Suprapubic skin (tissue), 4 donors: ENCODE measurements around the gene MFSD6. TPM values are rescaled to one million over a fixed set of nuclear protein-coding genes. Genes with fewer than 3 reads are reported as not detected.
A peak's percentile ranks its signal among the peaks of the same experiment; 100 is the strongest.

Experiments
- DNase-seq, 2 donors: peaks; one replicate each; pipeline ENCODE4 v3.0.0-alpha.2; 2019; ENCODE audit warnings: low spot score in 2 of 2
- H3K27ac ChIP-seq: fragments of 200-600 bp; sonication (generic); one replicate; pipeline ENCODE4 v1.5.1; 2019
- H3K27me3 ChIP-seq: fragments of 200-600 bp; sonication (generic); one replicate; pipeline ENCODE4 v1.5.1; 2019
- H3K36me3 ChIP-seq: fragments of 200-600 bp; sonication (generic); one replicate; pipeline ENCODE4 v1.5.1; 2019
- H3K4me1 ChIP-seq: fragments of 200-600 bp; sonication (generic); one replicate; pipeline ENCODE4 v1.5.1; 2019
- H3K4me3 ChIP-seq: fragments of 200-600 bp; sonication (generic); one replicate; pipeline ENCODE4 v1.5.1; 2019; ENCODE audit warnings: mild to moderate bottlenecking
- H3K9me3 ChIP-seq: fragments of 200-600 bp; sonication (generic); one replicate; pipeline ENCODE4 v1.5.1; 2019
- EP300 ChIP-seq: sonication (generic); formaldehyde crosslinking; IDR thresholded peaks from one replicate; pipeline ENCODE4 v1.6.1; 2017; ENCODE audit warnings: antibody characterized with exemption
- POLR2A ChIP-seq, 2 donors: fragments of 450-650 bp; IDR thresholded peaks; one replicate each; pipeline ENCODE4 v1.6.1; 2017; ENCODE audit warnings: antibody characterized with exemption in 2 of 2, mild to moderate bottlenecking in 2 of 2, moderate library complexity in 2 of 2
- POLR2AphosphoS5 ChIP-seq, 3 donors: sonication (generic); formaldehyde crosslinking; IDR thresholded peaks; one replicate each; pipeline ENCODE4 v1.6.1; 2017; ENCODE audit warnings: antibody characterized with exemption in 3 of 3
- WGBS: methylation state at CpG from one replicate; pipeline ENCODE4 v1.1.5; 2018; 5-methylcytosine and 5-hydroxymethylcytosine counted together
- total RNA-seq, 4 donors: library from RNA; depleted of rRNA; stranded (reverse); fragments of >200 nt; gene quantifications; one replicate each; pipeline ENCODE4 v1.1.0, GENCODE V29; 2016
- TF ChIP-seq, protein P1 (sequence below), 2 donors: fragments of 200-600 bp in 1 of 2; fragments of 450-650 bp in 1 of 2; sonication (generic) in 1 of 2; IDR thresholded peaks; one replicate each; pipeline ENCODE4 v1.5.1; 2016 to 2019; ENCODE audit warnings: antibody characterized with exemption in 2 of 2, mild to moderate bottlenecking in 1 of 2, moderate library complexity in 1 of 2

MFSD6 gene
- total RNA-seq, 4 donors from 2014 or later = 182 to 295 (median 199) TPM

DNA sequence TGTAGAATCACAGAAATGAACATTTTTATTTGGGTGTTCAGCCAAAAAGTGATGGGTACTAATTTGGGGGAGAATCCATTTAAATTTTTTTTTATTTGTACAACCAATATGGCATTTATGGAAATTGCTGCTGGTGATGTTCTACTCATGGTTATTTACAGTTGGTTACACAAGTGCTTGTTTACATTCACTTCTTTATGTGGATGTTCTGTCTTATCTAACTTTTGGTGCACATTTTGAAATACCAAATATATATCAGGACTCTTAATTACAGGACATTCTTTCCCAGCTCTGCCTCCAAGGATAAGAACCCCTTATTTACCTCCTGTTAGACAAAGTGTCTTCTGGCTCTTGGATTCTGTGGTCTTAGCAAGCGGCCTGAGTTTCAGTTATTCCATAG, 91.1 kb downstream of the MFSD6 start:
- no peaks in the 10 kb centered on the region for H3K27me3 ChIP-seq
- H3K4me1 ChIP-seq = no peaks in the 10 kb centered on the region
- H3K4me3 ChIP-seq = no peak overlapping the region
- TF ChIP-seq POLR2AphosphoS5 (IDR thresholded peaks at IDR 0.05) (no peak), EP300 (no peak)
- no peaks in the 10 kb centered on the region for H3K9me3 ChIP-seq
- peaks cover 49% of the 10 kb centered on the region for H3K36me3 ChIP-seq
- WGBS = 96% methylated on average over 1 of the region's 1 CpG
- DNase-seq = no peak
- H3K27ac ChIP-seq = no peak overlapping the region

DNA sequence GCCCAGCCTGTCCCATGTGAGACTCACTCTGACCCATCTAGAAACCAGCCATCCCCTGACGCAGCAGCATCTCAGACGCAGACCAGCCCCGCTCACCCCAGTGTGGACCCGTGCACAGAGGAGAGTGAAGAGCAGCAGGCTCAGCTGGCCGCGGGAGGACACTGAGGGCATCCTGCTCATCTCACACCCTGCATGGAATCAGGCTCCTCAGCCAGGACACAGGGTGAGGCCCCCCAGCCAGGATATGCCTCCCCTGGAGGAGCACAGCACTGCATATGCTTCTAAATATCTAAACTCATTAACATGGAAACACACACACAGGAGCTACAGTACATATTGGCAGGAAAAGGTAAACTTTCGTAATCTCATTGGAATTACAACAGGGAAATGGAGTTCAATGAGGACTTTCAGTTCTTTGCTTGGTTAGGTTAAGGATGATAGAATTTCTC, 91.9 kb downstream of the MFSD6 start:
- no peaks in the 10 kb centered on the region for H3K9me3 ChIP-seq
- WGBS = 86% methylated on average over 6 of the region's 7 CpGs
- TF ChIP-seq POLR2AphosphoS5 (IDR thresholded peaks at IDR 0.05) (no peak), EP300 (no peak), POLR2A (IDR thresholded peaks at IDR 0.05) (no peak)
- TF ChIP-seq, protein P1, sequence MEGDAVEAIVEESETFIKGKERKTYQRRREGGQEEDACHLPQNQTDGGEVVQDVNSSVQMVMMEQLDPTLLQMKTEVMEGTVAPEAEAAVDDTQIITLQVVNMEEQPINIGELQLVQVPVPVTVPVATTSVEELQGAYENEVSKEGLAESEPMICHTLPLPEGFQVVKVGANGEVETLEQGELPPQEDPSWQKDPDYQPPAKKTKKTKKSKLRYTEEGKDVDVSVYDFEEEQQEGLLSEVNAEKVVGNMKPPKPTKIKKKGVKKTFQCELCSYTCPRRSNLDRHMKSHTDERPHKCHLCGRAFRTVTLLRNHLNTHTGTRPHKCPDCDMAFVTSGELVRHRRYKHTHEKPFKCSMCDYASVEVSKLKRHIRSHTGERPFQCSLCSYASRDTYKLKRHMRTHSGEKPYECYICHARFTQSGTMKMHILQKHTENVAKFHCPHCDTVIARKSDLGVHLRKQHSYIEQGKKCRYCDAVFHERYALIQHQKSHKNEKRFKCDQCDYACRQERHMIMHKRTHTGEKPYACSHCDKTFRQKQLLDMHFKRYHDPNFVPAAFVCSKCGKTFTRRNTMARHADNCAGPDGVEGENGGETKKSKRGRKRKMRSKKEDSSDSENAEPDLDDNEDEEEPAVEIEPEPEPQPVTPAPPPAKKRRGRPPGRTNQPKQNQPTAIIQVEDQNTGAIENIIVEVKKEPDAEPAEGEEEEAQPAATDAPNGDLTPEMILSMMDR (IDR thresholded peaks at IDR 0.05) = no peak
- no peaks in the 10 kb centered on the region for H3K4me1 ChIP-seq
- H3K27me3 ChIP-seq = no peaks in the 10 kb centered on the region
- no peak overlapping the region for H3K4me3 ChIP-seq
- H3K27ac ChIP-seq = no peak overlapping the region
- peaks cover 57% of the 10 kb centered on the region for H3K36me3 ChIP-seq
- DNase-seq = peak in 1 of 2 donors; percentile 57

DNA sequence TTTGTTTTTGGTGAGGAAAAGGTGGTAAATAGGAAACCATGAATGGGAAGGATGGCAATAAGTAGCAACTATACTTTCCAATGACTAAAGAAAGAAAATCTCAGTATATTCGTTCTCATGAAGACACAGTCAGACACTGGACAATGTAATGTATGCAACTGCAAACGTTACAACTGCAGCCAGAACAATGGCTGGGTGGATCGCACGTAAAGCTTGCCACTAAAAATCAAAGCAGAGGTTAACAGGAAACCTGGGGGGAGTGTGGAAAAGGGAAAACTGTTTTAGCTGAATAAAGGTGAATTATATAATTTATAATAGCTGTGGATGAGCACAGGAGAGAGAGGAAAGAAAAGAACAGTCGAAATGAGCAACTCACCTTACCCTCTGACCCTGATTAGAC, 93.1 kb downstream of the MFSD6 start:
- no peaks in the 10 kb centered on the region for H3K9me3 ChIP-seq
- 77% methylated on average over 5 of the region's 5 CpGs for WGBS
- no peaks in the 10 kb centered on the region for H3K4me1 ChIP-seq
- peaks cover 64% of the 10 kb centered on the region for H3K36me3 ChIP-seq
- H3K27me3 ChIP-seq = no peaks in the 10 kb centered on the region
- no peak overlapping the region for H3K4me3 ChIP-seq
- no peak overlapping the region for H3K27ac ChIP-seq
- no peak for DNase-seq
- TF ChIP-seq, protein P1 (IDR thresholded peaks at IDR 0.05) = no peak
- TF ChIP-seq POLR2AphosphoS5 (IDR thresholded peaks at IDR 0.05) = no peak
- TF ChIP-seq EP300 = no peak
- no peak for TF ChIP-seq POLR2A (IDR thresholded peaks at IDR 0.05)

DNA sequence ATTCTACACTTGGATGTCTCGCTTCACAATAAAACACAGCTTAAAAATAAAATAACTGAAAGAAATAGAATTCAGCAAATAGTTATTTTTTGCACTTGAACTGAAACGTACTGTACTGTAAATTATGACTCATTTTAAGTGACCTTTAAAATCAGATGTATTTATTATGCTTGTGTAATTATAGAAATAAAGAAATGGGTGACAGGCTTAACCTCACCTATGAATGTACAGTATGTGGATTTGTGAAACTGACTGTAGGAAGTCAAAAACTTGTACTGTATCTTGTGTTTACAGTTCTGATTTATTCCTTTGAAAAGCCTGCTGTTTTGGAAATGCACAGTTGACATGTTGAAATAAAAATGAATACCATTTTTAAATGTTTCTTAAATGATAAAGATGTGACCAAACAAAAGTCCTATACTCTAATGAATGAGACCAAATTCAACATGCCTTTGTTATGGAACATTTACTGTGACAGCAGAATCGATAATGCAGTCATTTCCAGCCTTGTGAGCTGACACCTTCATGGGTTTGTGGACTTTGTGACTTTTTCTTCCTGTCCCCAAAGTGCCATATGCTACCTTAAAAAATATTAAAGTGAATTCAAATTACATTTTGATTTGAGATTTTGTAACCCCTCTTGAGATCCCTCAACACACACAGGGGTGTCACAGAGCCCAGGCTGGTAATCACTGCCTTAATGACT, 93.7 kb downstream of the MFSD6 start:
- WGBS = 79% methylated on average over 3 of the region's 3 CpGs
- H3K36me3 ChIP-seq = peaks cover 68% of the 10 kb centered on the region
- TF ChIP-seq EP300 = no peak
- no peak for TF ChIP-seq POLR2A (IDR thresholded peaks at IDR 0.05)
- TF ChIP-seq, protein P1 (IDR thresholded peaks at IDR 0.05) = no peak
- no peak for TF ChIP-seq POLR2AphosphoS5 (IDR thresholded peaks at IDR 0.05)
- peaks cover 4% of the 10 kb centered on the region for H3K4me1 ChIP-seq
- H3K27me3 ChIP-seq = no peaks in the 10 kb centered on the region
- no peaks in the 10 kb centered on the region for H3K9me3 ChIP-seq
- H3K4me3 ChIP-seq = no peak overlapping the region
- H3K27ac ChIP-seq = no peak overlapping the region
- DNase-seq = no peak

DNA sequence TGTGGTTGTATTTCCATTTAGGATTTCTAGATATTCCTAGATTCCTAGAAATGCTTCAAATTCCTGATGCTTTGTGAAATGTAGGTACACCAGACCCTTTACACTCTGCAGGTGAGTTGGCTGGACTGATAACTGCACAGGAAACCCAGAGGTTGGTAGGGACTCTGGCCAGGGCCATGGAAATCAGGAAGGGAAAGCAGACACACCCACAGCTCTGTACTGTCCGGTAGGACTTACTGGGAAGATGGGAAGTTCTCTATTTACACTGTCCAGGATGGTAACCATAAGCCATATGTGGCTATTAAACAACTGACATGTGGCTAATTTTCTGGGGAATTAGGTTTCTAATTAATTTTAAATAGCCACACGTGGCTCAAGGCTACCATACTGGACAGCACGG, 94.9 kb downstream of the MFSD6 start:
- H3K36me3 ChIP-seq = peaks cover 64% of the 10 kb centered on the region
- H3K27me3 ChIP-seq = no peaks in the 10 kb centered on the region
- H3K4me1 ChIP-seq = peaks cover 9% of the 10 kb centered on the region
- H3K27ac ChIP-seq = no peak overlapping the region
- 90% methylated on average over 3 of the region's 3 CpGs for WGBS
- DNase-seq = no peak
- no peaks in the 10 kb centered on the region for H3K9me3 ChIP-seq
- TF ChIP-seq POLR2AphosphoS5 (IDR thresholded peaks at IDR 0.05) (no peak), EP300 (no peak), POLR2A (IDR thresholded peaks at IDR 0.05) (no peak)
- TF ChIP-seq, protein P1 (IDR thresholded peaks at IDR 0.05) = no peak
- no peak overlapping the region for H3K4me3 ChIP-seq

DNA sequence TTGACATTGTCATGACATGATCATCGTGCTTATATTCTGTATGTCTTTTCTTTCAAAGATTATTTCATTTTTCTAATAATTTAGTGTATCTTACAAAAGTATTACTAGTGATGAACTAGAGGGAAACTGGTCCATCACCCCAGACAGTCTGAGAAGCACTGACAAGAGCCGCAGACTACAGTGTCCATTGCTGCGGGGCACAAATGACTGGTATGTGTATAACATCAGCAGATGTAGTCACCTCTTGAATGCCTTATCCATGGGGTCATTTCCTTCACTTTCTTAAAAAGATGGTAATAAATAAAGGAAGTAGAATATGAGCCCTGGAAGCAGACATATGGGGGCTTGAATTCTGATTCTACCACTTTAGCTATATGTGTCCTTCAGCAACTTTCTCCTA, 96.8 kb downstream of the MFSD6 start:
- Histone ChIP-seq H3K27me3 (no peaks in the 10 kb centered on the region), H3K36me3 (peaks cover 62% of the 10 kb centered on the region), H3K27ac (no peak overlapping the region), H3K9me3 (no peaks in the 10 kb centered on the region), H3K4me1 (peaks cover 9% of the 10 kb centered on the region), H3K4me3 (no peak overlapping the region)
- DNase-seq = no peak
- TF ChIP-seq, protein P1 (IDR thresholded peaks at IDR 0.05) = no peak
- no peak for TF ChIP-seq POLR2A (IDR thresholded peaks at IDR 0.05)
- TF ChIP-seq EP300 = no peak
- TF ChIP-seq POLR2AphosphoS5 (IDR thresholded peaks at IDR 0.05) = no peak
- 95% methylated on average over 3 of the region's 3 CpGs for WGBS
